Sigmoid colon (tissue), 3 donors: ENCODE results near the gene TBCD.

ENCODE experiments used
- POLR2A ChIP-seq, 2 donors: fragments of 450-650 bp; IDR thresholded peaks; one replicate each; pipeline ENCODE4 v1.6.1; 2016; ENCODE audit warnings: antibody characterized with exemption in 2 of 2, mild to moderate bottlenecking in 2 of 2, moderate library complexity in 2 of 2
- TF ChIP-seq, protein P1 (sequence below), 4 experiments: fragments of 450-650 bp in 3 of 4; fragments of 200-600 bp in 1 of 4; IDR thresholded peaks; one replicate each; pipeline ENCODE4 v1.5.1; 2016 to 2019; ENCODE audit warnings: antibody characterized with exemption in 4 of 4, mild to moderate bottlenecking in 3 of 4, moderate library complexity in 2 of 4

DNA sequence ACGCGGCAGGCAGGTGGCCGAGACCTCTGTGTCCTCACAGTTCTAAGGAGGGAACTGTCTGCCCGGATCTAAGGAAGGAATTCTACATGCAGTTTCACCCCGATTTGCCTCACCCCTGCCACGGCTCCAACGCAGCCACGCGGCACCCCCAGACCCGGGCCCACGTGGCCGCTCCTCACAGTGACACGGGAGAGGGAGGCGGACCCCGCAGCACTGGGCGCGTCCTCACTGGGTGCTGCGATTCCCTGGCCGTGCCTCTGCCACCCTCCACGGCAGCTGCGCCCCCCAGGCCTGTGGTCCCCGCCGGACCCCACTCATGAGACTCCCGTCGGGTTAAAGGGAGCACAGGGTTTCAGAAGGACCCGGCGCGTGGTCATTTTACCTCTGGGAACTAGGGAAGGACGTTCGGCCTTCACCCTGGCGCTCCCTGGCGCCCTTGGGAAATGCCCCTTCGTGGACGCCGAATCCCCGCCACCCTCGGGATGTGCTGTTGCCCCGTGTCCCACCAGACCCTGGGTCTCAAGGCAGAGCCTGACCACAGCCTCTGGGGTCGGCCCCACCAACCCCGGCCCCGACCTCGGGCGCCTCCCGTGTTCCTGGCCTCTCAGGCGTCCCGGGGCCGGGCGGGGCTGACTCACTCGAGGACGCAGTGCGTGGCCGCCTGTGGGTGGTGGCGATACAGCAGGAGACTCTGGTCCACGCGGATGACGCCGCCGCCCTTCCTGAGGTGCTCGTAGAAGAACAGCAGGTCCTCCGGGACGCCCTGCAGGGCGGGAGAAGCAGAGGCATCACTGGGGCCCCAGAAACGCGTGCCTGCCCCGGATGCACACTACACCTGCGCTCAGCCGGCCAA lies 208.8 kb downstream of the TBCD start:
- TF ChIP-seq POLR2A (IDR thresholded peaks at IDR 0.05), result no peak
- TF ChIP-seq, protein P1, sequence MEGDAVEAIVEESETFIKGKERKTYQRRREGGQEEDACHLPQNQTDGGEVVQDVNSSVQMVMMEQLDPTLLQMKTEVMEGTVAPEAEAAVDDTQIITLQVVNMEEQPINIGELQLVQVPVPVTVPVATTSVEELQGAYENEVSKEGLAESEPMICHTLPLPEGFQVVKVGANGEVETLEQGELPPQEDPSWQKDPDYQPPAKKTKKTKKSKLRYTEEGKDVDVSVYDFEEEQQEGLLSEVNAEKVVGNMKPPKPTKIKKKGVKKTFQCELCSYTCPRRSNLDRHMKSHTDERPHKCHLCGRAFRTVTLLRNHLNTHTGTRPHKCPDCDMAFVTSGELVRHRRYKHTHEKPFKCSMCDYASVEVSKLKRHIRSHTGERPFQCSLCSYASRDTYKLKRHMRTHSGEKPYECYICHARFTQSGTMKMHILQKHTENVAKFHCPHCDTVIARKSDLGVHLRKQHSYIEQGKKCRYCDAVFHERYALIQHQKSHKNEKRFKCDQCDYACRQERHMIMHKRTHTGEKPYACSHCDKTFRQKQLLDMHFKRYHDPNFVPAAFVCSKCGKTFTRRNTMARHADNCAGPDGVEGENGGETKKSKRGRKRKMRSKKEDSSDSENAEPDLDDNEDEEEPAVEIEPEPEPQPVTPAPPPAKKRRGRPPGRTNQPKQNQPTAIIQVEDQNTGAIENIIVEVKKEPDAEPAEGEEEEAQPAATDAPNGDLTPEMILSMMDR (IDR thresholded peaks at IDR 0.05), result no peak
